Activated CD4-positive, alpha-beta T cell treated with anti-CD3 and anti-CD28 coated beads, Interleukin-2, amount 50 U/mL, for 4 hours (primary cell): ENCODE data around the gene CD79B.
A peak's percentile ranks its signal among the peaks of the same experiment; 100 is the strongest.

Experiments
- DNase-seq, 2 experiments: peaks; one replicate each; pipeline ENCODE4 v3.0.0-alpha.2; 2020

The CD79B gene

GRCh38 chr17:63950940-63951907, 19.1 kb upstream of the CD79B start:
- peak in 1 of 2 experiments; percentile 20 for DNase-seq

- no peak for DNase-seq
Observed at GRCh38 chr17:63949576-63950250, 17.6 kb upstream of the CD79B start.

- DNase-seq, result no peak
Observed at GRCh38 chr17:63948521-63948920, 16.4 kb upstream of the CD79B start.

- no peak for DNase-seq
Observed at GRCh38 chr17:63947711-63948330, 15.7 kb upstream of the CD79B start.

- DNase-seq, result peak; percentile 42 to 44
Observed at GRCh38 chr17:63946440-63947363, 14.6 kb upstream of the CD79B start.

GRCh38 chr17:63945784-63946439, 13.8 kb upstream of the CD79B start:
- DNase-seq, result no peak

GRCh38 chr17:63944736-63945499, 12.8 kb upstream of the CD79B start:
- no peak for DNase-seq

- no peak for DNase-seq
Observed at GRCh38 chr17:63943745-63944144, 11.6 kb upstream of the CD79B start.

- no peak for DNase-seq
Observed at GRCh38 chr17:63942309-63942985, 10.3 kb upstream of the CD79B start.

- DNase-seq, result no peak
Observed at GRCh38 chr17:63941751-63942150, 9.6 kb upstream of the CD79B start.

GRCh38 chr17:63941162-63941561, 9.0 kb upstream of the CD79B start:
- no peak for DNase-seq

GRCh38 chr17:63940584-63940983, 8.5 kb upstream of the CD79B start:
- no peak for DNase-seq

- DNase-seq, result no peak
Observed at GRCh38 chr17:63939884-63940283, 7.8 kb upstream of the CD79B start.

GRCh38 chr17:63939401-63939800, 7.3 kb upstream of the CD79B start:
- DNase-seq, result no peak

GRCh38 chr17:63937920-63938319, 5.8 kb upstream of the CD79B start:
- DNase-seq, result no peak

- DNase-seq, result no peak
Observed at GRCh38 chr17:63937319-63937718, 5.2 kb upstream of the CD79B start.

- no peak for DNase-seq
Observed at GRCh38 chr17:63934183-63935112, 2.3 kb upstream of the CD79B start.

- no peak for DNase-seq
Observed at GRCh38 chr17:63933598-63933997, 1.5 kb upstream of the CD79B start.

- DNase-seq, result no peak
Observed at GRCh38 chr17:63932721-63933120, 590 bp upstream of the CD79B start.
